ENCODE measurements around the gene SIT1.
A peak's percentile ranks its signal among the peaks of the same experiment; 100 is the strongest.
"Not testable (repeated sequence)": the region's sequence is repeated elsewhere in the genome, so short reads cannot be mapped to it uniquely, and the experiment has no call there.

The SIT1 gene

DNA sequence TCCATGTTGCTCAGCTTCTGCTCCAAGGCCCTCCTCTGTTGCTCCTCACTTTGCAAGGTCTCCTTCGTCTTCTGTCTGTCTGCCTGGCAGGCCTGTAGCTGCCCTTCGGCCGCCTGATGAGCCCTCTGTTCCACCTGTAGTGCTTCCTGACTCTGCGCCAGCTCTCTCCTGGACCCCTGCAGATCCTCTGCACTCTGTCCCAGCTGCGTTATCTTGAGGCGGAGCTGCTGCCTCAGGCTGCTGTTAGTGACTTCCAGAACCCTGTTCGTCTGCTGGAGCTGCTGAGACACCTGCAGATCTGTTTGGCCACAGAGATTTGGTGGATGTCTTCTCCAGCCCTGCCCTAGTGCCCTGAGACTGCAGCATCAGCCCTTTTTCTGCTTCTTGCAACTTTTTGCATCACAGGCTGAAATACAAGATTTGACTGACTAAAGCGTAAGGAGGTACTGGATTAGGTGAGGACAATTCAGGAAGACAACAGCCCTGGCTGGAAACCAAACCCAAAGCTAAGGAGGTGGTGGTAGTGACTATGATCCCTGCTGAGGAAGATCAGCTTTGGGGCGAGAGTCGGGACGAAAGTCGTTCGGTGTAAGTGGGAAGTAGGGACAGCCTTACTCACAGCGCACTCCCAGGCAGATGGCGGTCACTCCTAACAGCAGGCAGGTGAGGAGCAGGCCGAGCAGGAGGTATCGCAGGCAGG, 34.6 kb downstream of the SIT1 start:
- DNase-seq (ENCODE audit: low read depth): no peak
- TF ChIP-seq, protein P1, sequence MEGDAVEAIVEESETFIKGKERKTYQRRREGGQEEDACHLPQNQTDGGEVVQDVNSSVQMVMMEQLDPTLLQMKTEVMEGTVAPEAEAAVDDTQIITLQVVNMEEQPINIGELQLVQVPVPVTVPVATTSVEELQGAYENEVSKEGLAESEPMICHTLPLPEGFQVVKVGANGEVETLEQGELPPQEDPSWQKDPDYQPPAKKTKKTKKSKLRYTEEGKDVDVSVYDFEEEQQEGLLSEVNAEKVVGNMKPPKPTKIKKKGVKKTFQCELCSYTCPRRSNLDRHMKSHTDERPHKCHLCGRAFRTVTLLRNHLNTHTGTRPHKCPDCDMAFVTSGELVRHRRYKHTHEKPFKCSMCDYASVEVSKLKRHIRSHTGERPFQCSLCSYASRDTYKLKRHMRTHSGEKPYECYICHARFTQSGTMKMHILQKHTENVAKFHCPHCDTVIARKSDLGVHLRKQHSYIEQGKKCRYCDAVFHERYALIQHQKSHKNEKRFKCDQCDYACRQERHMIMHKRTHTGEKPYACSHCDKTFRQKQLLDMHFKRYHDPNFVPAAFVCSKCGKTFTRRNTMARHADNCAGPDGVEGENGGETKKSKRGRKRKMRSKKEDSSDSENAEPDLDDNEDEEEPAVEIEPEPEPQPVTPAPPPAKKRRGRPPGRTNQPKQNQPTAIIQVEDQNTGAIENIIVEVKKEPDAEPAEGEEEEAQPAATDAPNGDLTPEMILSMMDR (IDR thresholded peaks at IDR 0.05; ENCODE audit: low read depth, low read length): no peak
- TF ChIP-seq POLR2A (IDR thresholded peaks at IDR 0.05; ENCODE audit: extremely low read depth, insufficient read length) (no peak), MYC (IDR thresholded peaks at IDR 0.05; ENCODE audit: low read depth, low read length) (no peak)
- TF ChIP-seq, protein P2, sequence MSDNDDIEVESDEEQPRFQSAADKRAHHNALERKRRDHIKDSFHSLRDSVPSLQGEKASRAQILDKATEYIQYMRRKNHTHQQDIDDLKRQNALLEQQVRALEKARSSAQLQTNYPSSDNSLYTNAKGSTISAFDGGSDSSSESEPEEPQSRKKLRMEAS (IDR thresholded peaks at IDR 0.05; ENCODE audit: low read depth, low read length): no peak
- H3K4me3 ChIP-seq (ENCODE audit: low read depth, low read length): no peak overlapping the region

DNA sequence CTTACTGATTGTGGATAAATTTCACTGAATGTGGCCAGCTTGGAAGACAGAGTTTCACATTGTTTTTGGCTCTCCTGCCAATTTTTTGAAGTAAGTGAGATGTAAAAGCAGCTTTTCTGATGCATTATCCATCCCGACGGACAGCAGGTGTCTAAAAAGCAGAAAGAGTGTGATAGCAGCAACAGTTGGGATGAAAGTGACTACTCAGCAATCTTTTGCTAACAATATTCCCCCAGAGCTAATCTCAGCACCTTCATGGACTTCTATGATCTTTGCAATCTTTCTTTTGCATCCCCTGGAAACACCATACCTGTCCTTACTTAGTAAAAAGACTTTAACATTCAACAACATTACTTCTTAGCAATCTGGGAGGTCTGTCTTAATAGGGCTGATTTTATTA, 37.9 kb downstream of the SIT1 start:
- TF ChIP-seq MYC (IDR thresholded peaks at IDR 0.05; ENCODE audit: low read depth, low read length) (no peak), POLR2A (IDR thresholded peaks at IDR 0.05; ENCODE audit: extremely low read depth, insufficient read length) (no peak)
- TF ChIP-seq, protein P2 (IDR thresholded peaks at IDR 0.05; ENCODE audit: low read depth, low read length): no peak
- TF ChIP-seq, protein P1 (IDR thresholded peaks at IDR 0.05; ENCODE audit: low read depth, low read length): no peak
- no peak overlapping the region for H3K4me3 ChIP-seq (ENCODE audit: low read depth, low read length)
- DNase-seq (ENCODE audit: low read depth): no peak

DNA sequence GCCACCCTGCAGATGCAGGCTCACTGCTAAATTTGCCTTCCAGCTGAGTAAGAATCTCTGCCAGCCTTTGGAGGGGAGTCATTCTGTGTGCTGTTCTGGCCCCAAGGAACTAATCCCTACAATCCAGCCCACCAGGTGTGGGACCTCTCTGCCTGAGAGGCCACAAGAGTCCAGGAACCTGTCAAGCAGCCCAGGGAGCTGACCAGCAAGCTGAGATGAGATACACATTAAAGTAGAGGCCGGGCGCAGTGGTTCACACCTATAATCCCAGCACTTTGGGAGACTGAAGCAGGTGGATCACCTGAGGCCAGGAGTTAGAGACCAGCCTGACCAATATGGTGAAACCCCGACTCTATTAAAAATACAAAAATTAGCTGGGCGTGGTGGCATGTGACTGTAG, 38.7 kb downstream of the SIT1 start:
- not testable (repeated sequence) for DNase-seq (ENCODE audit: low read depth)

DNA sequence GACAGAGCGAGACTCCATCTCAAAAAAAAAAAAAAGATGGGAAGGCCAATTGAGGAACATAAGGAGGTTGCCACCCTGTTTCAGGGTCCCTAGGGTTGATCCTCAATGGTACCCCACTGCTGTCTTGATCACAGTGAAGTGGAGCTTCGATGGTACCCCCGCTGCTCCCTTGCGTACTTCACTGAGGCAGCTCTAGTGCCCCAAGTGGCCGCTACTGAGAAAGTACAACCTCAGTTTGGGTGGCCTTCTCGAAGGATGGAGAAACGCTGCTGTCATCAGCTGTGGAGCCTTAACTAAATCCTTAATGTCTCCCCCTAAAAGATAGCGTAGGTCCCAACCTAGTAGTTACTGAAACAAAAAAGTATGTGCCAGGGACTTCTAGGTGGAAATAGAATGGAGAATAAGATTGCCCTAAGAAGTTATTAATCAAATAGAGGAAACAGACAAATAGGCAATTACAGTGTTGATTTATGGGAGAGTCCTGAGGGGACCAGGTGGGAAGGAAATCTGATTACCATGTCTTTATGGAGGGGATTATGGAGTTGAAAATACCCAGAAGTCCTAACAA, 39.4 kb downstream of the SIT1 start:
- H3K4me3 ChIP-seq (ENCODE audit: low read depth, low read length): no peak overlapping the region
- TF ChIP-seq, protein P2 (IDR thresholded peaks at IDR 0.05; ENCODE audit: low read depth, low read length): no peak
- TF ChIP-seq, protein P1 (IDR thresholded peaks at IDR 0.05; ENCODE audit: low read depth, low read length): peak; percentile 97
- peak; percentile 73 for DNase-seq (ENCODE audit: low read depth)

More for the DNA sequence above, 38.7 kb downstream of the SIT1 start:
- H3K4me3 ChIP-seq (ENCODE audit: low read depth, low read length): not testable (repeated sequence)

DNA sequence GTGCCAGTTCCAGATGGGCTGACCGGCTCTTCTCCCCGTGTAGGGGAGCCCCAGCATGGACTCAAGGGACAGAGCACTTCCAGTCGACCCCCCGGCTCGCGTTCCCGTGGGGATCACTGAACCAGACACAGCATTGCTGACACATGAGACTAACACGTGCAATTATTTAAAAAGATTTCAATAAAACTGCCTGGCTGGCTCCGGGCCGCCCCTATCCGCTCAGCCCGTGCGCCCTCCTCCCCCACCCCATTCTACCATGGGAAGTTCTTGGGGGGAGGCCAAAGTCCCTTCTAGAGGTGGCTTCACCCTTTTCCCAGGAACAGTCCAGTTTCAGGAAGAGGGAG, 40.9 kb downstream of the SIT1 start:
- DNase-seq (ENCODE audit: low read depth): no peak
- TF ChIP-seq, protein P1 (IDR thresholded peaks at IDR 0.05; ENCODE audit: low read depth, low read length): no peak
- TF ChIP-seq, protein P2 (IDR thresholded peaks at IDR 0.05; ENCODE audit: low read depth, low read length): no peak
- no peak for TF ChIP-seq MYC (IDR thresholded peaks at IDR 0.05; ENCODE audit: low read depth, low read length)
- no peak for TF ChIP-seq POLR2A (IDR thresholded peaks at IDR 0.05; ENCODE audit: extremely low read depth, insufficient read length)
- no peak overlapping the region for H3K4me3 ChIP-seq (ENCODE audit: low read depth, low read length)

DNA sequence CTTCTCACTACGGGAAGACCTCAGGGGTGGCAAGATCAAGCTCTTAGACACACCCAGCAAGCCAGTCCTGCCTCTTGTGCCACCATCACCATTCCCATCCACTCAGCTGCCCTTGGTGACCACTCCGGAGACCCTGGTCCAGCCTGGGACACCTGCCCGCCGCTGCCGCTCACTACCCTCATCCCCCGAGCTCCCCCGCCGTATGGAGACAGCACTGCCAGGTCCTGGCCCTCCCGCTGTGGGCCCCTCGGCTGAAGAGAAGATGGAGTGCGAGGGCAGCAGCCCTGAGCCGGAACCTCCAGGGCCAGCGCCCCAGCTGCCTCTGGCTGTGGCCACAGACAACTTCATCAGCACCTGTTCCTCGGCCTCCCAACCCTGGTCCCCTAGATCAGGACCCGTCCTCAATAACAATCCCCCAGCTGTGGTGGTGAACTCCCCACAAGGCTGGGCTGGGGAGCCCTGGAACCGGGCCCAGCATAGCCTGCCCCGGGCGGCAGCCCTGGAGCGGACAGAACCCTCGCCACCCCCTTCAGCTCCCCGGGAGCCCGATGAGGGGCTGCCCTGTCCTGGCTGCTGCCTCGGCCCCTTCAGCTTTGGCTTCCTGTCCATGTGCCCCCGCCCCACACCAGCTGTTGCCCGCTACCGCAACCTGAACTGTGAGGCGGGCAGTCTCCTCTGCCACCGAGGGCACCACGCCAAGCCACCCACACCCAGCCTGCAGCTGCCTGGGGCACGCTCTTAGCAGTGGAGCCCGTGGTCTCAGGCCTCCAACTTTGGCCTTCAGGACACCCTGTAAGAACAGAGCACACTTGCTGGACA, 41.5 kb downstream of the SIT1 start:
- no peak for DNase-seq (ENCODE audit: low read depth)
- H3K4me3 ChIP-seq (ENCODE audit: low read depth, low read length): no peak overlapping the region
- TF ChIP-seq, protein P2 (IDR thresholded peaks at IDR 0.05; ENCODE audit: low read depth, low read length): no peak
- TF ChIP-seq MYC (IDR thresholded peaks at IDR 0.05; ENCODE audit: low read depth, low read length): no peak
- TF ChIP-seq, protein P1 (IDR thresholded peaks at IDR 0.05; ENCODE audit: low read depth, low read length): no peak
- TF ChIP-seq POLR2A (IDR thresholded peaks at IDR 0.05; ENCODE audit: extremely low read depth, insufficient read length): no peak

All from NB4 (cell line).